GM18861 (cell line): ENCODE results near the gene MTREX.

Experiments used
- ATAC-seq: cut with Tn5 transposase; IDR thresholded peaks from one replicate; pipeline ENCODE4 v1.9.1; 2021; ENCODE audit not compliant: unreplicated experiment

The MTREX gene

DNA sequence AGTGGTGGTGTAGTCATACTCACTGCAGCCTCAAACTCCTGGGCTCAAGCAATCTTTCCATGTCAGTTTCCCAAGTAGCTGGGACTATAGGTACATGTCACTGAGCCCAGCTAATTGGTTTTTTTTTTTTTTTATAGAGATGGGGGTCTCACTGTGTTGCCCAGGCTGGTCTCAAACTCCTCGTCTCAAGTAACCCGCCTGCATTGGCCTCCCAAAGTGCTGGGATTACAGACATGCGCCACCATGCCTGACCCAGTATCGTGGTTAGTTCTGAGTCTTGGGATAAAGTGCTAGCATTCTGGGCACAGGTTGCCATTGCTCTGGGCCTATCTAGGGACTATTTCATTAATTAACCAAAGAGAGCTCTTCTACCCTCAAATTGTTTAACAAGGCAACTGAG is 118.7 kb downstream of the MTREX start:
- no peak for ATAC-seq

DNA sequence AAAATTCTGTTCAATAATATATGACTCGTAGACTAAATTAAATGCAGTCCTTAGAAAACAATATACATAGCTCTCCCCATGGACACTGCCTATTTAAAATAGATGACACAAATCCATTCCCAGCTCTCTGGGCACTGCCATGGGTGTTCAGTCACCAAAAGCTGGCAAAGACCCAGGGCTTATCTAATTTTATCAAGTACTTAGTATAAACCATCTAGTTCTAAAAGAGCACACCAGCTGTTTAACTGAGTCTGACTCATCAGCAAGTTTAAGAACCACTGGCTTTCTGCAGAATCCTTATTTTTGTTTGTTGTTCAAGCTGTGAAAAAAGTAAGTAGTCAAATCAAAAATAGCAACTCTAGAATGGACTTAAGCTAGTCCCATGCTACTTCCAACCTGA is 119.4 kb downstream of the MTREX start:
- ATAC-seq: no peak

DNA sequence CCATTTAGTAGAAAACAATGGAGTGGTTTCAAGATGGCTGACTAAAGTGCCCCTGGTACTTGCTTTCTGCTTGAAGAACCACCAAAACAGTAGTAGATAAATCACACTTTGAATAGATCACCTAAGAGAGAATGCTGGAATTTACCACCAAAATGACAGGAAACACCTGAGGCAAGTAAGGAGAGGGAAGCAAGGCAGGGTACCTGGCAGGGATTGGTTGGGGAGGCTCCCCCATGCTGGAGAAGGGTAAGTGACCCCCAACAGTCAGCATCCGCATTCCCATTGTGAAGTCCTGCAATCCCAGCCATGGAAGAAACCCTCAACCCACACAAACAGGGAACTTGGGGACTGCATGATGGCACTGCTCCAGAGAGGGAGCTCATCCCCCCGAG is 121.4 kb downstream of the MTREX start:
- no peak for ATAC-seq

DNA sequence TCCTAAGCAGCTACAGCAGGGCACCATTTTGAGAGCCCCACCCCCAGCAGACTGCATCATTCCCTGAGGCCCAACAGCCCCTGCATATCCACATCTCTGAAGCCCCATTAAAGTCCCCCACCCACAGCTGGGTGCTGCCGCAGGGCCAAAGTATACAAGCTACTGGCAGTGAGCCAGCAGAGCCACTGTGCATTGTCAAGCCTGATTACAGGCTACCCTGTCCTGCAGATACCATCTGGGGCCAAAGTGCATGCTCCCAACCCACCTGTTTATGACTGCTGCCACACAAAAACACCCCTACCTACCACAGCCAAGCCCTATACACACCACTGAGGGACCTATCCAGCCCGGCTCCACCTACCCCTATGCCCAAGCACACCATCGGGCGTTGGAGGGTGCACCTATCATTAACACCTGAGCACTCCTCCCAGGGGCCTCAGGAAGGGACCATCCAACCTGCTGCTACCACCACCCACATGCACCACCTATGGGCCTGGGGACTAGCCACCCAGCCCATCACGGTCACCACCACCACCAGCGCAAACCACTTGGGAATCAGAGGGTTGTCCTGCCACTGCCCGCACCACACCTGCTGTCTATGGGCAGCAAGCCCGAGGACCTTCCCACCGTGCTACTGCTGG is 121.9 kb downstream of the MTREX start:
- no peak for ATAC-seq

DNA sequence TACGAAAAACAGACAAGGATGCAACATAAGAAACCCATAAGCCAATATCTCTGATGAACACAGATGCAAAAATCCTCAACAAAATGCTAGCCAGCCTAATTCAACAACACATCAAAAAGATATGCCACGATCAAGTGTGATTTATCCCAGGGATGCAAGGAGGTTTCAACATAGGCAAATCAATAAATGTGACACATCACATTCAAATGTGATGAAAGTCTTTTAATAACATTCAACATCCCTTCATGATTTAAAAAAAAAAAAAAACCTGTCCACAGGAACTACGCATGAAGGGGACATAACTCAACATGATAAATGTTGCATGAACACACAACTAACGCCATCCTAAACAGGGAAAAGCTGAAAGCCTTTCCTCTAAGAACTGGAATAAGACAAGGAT is 124.8 kb downstream of the MTREX start:
- ATAC-seq: no peak

DNA sequence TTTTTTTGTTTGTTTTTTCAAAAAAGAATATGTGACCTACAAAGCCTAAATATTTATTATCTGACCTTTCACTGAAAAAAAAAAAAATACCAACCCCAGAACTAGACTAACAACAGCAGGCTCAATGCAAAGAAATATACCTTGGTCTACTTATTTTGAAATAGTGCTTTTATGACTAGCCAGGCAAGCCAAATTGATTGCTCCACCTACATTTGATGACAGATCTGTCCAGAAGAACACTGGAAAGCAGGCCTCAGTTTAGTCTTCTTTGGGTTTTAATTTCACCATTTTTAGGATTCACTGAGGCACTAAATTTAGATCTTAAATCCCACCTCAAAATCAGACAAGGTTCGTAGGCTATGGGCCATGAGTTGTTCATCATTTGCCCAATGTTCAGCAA is 129.7 kb downstream of the MTREX start:
- no peak for ATAC-seq

DNA sequence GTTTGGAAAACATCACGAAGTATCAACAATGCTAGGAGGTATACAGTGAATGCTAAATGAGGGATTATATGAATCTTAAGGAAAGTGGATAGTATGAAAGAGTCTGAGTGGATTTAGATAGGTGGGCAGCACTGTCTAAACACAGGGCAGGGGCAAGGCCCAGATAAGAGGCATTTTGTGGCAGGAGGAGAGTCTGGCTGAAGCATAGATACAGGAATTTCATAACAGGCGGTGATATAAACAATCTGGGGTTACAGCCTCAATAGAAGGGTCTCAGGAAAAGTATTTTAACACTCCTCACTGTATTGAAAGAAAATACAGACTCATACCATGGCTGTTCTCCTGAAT is 130.0 kb downstream of the MTREX start:
- ATAC-seq: no peak

DNA sequence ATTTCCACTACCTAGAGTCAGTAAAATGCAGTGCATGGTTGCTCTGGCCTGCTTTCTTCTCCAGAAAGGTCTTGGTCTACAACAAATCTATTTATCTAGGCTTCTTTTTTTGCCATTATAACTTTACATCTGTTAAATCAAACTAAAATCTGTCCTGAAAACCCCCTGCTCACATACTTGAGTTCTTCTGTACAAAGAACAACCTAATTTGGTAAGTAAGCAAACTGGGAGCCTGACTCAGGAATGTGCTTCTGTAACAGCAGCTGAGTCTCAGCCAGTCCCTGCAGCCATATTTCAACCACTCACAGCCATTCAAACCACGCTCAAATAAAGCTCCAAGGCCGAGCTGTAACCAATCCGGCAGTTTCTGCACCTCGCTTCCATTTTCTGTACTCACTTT is 131.2 kb downstream of the MTREX start:
- ATAC-seq: no peak

DNA sequence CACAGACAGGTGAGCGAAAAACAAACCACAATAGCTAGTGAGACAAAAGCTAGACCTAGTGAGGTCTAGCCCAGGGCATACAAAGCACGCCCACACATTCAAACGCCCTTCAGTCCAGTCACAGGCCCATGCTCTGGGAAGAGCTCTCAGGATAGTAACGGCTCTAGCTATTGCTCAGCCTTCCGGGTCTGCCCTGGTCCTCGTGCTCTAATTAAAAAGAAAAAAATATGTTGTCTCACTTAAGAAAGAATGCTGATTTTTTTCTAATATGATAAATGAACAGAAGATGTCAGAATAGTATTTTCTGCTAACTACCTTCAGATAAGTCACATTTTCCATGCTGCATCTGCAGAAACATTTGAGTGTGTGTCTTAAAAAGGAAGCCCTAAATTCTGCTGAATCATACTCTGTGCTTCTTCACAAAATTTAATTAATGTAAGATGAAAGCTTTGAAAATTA is 132.4 kb downstream of the MTREX start:
- no peak for ATAC-seq

DNA sequence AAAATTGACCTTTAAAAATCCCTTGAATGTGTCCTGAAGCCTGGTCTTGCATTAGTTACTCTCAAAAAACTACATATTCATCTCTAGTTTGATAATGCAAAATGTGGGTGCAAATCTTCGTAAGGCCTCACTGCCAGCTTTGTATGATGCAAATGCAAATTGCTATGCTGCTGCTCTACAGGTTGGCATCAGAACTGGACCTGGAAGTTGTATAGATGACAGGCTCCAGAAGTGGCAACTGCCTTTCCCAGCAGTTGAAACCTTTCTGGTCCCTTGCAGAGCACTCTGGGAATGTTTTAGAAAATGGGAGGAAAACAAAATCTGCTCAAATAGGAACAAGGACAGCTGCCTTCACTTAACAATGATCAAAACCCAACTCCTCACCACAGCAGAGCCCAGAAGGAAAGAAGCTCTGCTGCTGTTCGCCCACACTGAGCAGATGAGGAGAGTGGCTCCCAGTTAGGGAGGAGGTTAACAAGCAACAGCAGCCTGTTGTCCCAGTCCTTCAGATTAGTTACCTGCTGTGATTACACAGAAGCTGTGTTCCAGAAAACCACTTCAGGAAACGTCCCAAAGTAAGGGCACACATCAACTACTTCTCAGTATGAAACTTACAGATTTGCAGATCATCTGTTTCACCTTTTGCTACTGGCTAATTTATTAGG is 133.4 kb downstream of the MTREX start:
- no peak for ATAC-seq

DNA sequence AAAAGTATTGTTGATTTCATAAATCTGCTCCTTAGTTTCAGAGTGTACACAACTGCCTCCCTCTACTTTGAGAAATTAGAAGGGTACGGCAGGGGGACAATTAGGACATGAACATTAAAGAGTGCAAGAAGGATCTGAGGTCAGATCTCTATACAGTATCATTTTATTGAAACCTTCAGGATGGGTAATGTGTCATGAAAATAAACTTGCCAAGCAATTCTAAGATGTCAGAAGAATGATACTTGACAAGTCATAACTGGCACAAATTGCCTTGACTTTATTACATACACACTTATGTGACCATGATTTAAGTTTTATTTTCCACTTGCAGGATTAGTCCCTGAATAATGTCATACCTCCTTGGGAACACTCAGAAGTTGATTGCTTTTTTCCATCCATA is 134.2 kb downstream of the MTREX start:
- no peak for ATAC-seq

DNA sequence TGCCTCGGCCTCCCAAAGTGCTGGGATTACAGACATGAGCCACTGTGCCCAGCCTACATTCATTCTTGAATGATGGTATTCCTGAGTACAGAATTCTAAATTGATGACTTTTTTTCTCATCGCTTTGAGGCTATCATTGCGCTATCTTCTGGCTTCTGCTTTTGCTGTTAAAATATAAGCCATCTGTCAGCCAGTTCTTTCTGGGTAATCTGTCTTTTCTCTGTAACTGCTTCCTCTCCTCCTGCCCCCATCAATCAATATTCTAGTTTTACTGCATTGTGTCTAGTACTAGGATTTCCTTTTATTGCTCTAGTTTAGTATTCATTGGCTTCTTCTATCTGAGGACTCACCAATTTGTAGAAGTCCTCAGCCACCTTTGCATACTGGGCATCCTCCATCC is 138.0 kb downstream of the MTREX start:
- no peak for ATAC-seq

DNA sequence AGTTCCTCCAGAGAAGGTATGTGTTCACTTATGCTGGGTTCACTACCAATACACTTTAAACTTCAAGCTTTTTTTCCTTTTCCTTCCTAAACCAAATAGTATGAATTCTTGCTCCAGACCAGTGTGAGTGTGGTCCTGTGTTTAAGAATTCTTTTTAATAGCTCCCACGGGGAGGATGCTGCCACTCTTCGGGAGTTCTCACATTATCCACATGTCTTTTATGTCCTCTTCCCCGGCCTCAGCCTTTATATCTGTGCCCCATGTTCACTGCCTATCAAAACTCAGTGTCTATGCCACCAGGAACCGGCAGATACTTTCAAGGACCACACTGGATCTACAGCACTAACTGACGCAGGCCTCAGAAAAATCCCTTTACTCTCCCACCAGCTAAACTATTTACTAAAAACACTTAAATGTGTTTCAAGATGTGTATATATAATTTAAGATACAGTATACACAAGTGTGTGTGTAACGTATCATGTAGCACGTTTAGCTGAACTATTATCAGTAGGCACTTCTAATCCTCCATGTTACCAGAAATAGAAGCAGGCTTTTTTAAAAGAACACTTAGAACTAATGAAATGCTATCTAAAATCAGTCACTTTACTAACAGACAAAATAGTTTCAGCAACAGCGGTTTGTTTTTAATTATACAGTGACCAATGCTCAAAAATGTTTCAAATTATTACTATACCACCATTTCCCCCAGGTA is 139.0 kb downstream of the MTREX start:
- no peak for ATAC-seq

DNA sequence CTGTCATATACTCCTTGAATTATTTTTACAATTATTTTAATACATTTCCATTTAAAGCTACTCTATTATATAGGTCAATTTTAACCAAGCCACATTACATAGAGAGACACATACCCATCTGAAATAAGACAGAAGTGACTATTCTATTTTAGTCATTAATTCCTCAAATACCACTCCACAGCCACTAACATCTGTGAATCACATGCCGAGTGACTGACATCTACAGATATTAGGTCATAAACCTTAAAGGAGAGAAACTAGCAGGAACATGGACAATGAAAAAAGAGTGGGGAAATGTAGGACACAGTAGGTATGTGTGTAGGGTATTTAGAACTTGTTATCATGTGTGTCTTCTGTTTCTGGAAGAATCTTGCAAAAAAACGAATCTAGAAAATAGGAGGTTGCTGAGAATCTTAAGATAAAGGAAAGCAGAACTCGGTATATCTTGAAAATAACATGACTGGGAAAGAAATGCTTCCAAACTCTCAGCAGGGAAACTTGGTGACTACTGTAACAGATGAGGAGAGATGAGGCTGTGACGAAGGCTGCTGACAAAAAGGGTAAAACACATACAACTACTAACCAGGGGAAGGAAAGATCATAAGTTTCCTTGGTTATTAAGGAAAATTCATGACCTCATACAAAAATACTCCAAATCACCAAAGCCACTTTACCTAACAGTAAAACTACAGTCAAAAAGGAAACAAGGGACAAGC is 142.4 kb downstream of the MTREX start:
- ATAC-seq: no peak

DNA sequence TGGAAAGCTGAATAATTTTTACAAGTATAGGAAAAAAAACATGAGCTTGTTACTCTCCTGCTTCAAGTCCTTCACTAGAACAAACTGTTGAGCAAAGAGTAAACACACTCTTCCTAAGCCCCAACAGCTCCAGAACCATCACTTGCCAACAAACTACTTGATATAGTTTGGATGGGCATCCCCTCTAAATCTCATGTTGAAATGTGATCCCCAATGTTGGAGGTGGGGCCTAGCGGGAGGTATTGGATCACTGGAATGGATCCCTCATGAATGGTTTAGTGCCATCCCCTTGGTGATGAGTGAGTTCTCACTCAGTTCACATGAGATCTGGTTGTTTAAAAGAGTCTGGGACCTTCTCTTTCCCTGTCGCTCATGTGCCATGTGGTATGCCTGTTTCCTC is 144.2 kb downstream of the MTREX start:
- no peak for ATAC-seq

DNA sequence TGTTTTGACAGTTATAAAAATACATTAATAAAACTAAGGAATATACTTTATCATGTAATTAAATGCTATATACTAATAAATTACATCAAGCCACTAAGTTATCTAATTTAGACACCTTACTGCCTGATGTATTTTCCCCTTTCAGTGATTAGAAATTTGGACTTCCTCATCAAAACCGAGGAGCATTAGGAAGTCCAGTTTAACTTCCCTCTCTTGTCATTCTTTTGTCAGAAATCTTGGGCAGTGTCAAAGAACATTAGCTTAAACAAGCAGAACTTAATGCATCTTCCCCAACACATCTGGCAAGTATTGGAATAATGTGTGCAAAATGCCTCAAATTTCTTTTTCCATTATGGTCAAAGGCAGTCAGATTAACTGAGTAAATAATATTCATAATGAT is 145.4 kb downstream of the MTREX start:
- no peak for ATAC-seq

DNA sequence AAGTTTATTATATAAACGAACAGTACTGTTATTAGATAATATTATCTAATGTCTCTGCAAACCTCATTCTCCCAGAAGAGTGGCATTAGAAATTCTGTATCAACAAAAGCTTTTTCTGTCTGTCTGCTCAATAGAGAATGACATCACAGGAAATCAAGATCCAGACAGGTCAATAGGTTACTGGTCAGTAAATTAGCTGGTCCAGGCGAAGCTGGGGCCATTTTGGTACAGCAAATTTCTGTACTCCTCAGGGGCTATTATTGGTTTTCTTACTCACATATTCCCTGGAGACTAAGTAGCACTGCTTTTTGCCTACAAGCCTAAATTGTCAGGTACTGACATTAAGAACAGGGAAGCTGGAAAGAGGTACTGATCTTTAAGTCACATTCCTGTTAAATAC is 146.5 kb downstream of the MTREX start:
- ATAC-seq: no peak

DNA sequence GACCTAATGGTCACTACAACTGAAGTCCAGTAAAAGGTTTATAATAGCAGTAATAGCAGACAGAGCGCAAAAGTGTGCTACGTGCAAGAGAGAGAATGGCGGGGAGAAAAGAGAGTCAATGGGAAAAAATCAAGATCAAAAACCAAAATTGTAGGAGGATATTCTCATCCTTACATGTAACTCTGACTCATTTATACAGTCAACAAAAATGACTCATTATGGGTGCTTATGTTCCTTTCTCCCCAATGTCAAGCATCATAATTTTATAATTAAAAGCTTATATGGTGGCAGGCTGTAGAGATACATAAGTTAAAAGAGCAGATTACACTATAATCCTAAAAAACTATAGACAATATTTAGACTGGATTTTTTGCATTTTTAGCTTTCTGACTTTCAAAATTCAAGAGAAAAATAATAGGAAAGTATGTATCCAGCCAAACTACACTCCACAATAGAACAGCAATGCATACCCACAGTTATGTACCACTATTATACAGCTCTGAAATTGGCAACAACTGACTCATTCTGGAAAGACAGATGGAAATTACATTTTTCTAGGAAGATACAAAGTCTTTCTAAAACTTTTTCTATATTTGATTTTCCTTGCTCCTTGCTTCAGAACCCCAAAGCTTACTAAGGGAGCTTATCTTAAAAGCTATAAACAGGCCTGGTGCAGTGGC is 148.6 kb downstream of the MTREX start:
- no peak for ATAC-seq

DNA sequence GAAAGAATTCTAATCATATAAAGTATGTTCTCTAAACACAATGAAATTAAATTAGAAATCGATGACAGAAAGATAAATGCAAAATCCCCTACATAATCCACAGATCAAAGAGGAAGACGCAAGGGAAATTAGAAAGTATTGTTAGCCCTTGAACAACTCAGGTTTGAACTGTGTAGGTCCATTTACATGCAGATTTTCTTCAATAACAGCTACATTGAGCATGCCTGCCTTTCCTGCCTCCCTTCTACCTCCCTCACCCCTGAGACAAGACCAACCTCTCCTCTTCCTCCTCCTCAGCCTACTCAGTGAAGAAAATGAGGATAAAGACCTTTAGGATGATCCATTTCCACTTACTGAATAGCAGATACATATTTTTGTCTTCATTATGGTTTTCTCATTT is 151.8 kb downstream of the MTREX start:
- ATAC-seq: no peak

DNA sequence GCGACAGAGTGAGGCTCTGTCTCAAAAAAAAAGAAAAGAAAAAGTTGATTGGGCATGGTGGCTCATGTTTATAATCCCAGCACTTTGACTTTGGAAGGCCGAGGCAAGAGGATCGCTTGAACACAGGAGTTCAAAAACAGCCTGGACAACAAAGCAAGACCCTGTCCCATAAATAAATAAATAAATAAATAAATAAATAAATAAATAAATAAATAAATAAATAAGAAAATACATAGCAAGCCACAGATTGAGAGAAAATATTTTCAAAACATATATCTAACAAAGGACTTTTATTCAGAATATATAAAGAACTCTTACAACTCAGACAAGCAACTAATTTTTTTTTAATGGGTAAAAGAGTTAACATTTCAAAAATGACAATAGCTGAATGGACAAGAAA is 155.8 kb downstream of the MTREX start:
- no peak for ATAC-seq

DNA sequence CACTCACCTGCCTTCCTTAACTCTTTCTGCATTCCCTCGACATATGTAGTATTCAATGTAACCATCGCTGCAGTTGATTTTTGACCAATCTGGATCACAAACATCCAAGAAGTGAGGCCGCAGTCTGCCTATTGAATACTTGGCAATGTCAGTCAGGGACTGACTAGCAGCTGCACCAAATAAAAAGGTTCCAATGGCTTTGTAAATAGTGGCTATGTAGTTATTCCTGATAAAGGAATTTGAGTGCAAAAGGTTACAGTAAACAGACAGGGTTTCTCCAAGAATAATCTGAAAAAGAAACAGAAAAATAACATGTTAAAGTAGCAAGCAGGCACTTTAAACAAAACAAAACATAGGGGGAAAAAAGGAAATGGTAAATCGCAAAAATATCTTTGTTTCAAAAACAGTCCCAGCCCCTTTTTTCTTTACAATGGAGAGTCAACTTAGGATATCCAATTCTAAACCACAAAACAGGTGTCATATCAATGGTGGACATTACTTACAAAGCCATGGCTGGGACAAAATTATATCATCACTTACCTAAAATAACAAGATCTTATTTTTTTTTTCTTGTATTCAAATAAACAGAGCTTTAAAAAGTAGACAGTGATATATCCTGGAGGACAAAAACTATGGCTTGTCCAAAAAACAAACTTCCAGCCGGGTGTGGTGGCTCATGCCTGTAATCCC is 160.2 kb downstream of the MTREX start:
- ATAC-seq: no peak
